Fibroblast of lung (primary cell): ENCODE data around the gene ATG14. TPM values are rescaled to one million over a fixed set of nuclear protein-coding genes. Genes with fewer than 3 reads are reported as not detected.

Experiments used
- DNase-seq, 2 donors: peaks; one replicate each; pipeline versions ENCODE4 v3.0.0 to v3.0.0-alpha.2; 2010; ENCODE audit warnings: low read depth in 2 of 2
- H2AFZ ChIP-seq: 2 replicates; pipeline ENCODE4 v1.5.1; 2012; ENCODE audit warnings: low read length, control low read depth, inconsistent platforms
- H3K27ac ChIP-seq: 2 replicates; pipeline ENCODE4 v1.5.1; 2011; ENCODE audit warnings: low read length, control low read depth; ENCODE audit not compliant: insufficient read depth
- H3K27me3 ChIP-seq: 2 replicates; pipeline ENCODE4 v1.5.1; 2011; ENCODE audit warnings: mild to moderate bottlenecking, low read length; ENCODE audit not compliant: control insufficient read depth, insufficient read depth
- H3K36me3 ChIP-seq: 2 replicates; pipeline ENCODE4 v1.5.1; 2011; ENCODE audit warnings: low read length; ENCODE audit not compliant: control insufficient read depth, insufficient read depth
- H3K4me1 ChIP-seq: 2 replicates; pipeline ENCODE4 v1.5.1; 2011; ENCODE audit warnings: low read length; ENCODE audit not compliant: control insufficient read depth, insufficient read depth; ENCODE audit errors: extremely low read depth
- H3K4me2 ChIP-seq: 2 replicates; pipeline ENCODE4 v1.5.1; 2011; ENCODE audit warnings: low read length, control low read depth; ENCODE audit not compliant: insufficient read depth; ENCODE audit errors: extremely low read depth
- H3K4me3 ChIP-seq, 4 experiments: fragments of 200-600 bp in 1 of 4; sonication (generic) in 1 of 4; replicated peaks in 1 of 4; 2 replicates each; pipeline ENCODE4 v1.5.1; 2011 to 2016; ENCODE audit warnings: low read length in 4 of 4, low read depth in 3 of 4, mild to moderate bottlenecking in 3 of 4, control low read depth in 2 of 4, inconsistent platforms in 1 of 4, mixed read lengths in 1 of 4; ENCODE audit not compliant: insufficient read depth in 1 of 4; ENCODE audit errors: control extremely low read depth in 1 of 4
- H3K79me2 ChIP-seq: 2 replicates; pipeline ENCODE4 v1.5.1; 2012; ENCODE audit warnings: mild to moderate bottlenecking, low read length, inconsistent platforms; ENCODE audit not compliant: control insufficient read depth, insufficient read depth
- H3K9ac ChIP-seq: 2 replicates; pipeline ENCODE4 v1.5.1; 2011; ENCODE audit warnings: mild to moderate bottlenecking, low read length, control low read depth; ENCODE audit not compliant: insufficient read depth
- H3K9me3 ChIP-seq: 2 replicates; pipeline ENCODE4 v1.5.1; 2012; ENCODE audit warnings: low read depth, low read length; ENCODE audit not compliant: control insufficient read depth, insufficient read depth
- H4K20me1 ChIP-seq: 2 replicates; pipeline ENCODE4 v1.5.1; 2011; ENCODE audit warnings: low read length; ENCODE audit not compliant: control insufficient read depth, insufficient read depth; ENCODE audit errors: extremely low read depth
- EZH2 ChIP-seq: IDR thresholded peaks from 2 replicates; pipeline ENCODE4 v1.5.1; 2012; ENCODE audit warnings: low read length, control low read depth, mild to moderate bottlenecking; ENCODE audit errors: missing control alignments
- polyA plus RNA-seq, 2 donors: library from polyadenylated mRNA; depleted of rRNA in 1 of 2; stranded (reverse) in 1 of 2; unstranded in 1 of 2; fragments of >200 nt; gene quantifications; 2 replicates each; pipeline ENCODE4 v1.2.1, GENCODE V29; 2011 to 2012; ENCODE audit warnings: missing spikeins in 1 of 2
- total RNA-seq: library from RNA; depleted of rRNA; stranded (reverse); fragments of >200 nt; gene quantifications from 2 replicates; pipeline ENCODE4 v1.2.1, GENCODE V29; 2014
- TF ChIP-seq, protein P1 (sequence below), 2 donors: IDR thresholded peaks in 1 of 2; conservative IDR thresholded peaks in 1 of 2; 1 replicate in 1 of 2; 2 replicates in 1 of 2; pipeline ENCODE4 v1.5.1; 2011 to 2012; ENCODE audit warnings: low read length in 2 of 2, control low read depth in 1 of 2, inconsistent platforms in 1 of 2, low read depth in 1 of 2, mild to moderate bottlenecking in 1 of 2

ATG14 gene
- total and polyA plus RNA-seq, 2 donors (not counting 1 experiment from before 2014, with no cell fraction given) = 9.9 to 21.6 TPM

- no peak overlapping the region for H3K27ac ChIP-seq
- H2AFZ ChIP-seq = no peak overlapping the region
- H3K4me2 ChIP-seq = no peak overlapping the region
- TF ChIP-seq, protein P1, sequence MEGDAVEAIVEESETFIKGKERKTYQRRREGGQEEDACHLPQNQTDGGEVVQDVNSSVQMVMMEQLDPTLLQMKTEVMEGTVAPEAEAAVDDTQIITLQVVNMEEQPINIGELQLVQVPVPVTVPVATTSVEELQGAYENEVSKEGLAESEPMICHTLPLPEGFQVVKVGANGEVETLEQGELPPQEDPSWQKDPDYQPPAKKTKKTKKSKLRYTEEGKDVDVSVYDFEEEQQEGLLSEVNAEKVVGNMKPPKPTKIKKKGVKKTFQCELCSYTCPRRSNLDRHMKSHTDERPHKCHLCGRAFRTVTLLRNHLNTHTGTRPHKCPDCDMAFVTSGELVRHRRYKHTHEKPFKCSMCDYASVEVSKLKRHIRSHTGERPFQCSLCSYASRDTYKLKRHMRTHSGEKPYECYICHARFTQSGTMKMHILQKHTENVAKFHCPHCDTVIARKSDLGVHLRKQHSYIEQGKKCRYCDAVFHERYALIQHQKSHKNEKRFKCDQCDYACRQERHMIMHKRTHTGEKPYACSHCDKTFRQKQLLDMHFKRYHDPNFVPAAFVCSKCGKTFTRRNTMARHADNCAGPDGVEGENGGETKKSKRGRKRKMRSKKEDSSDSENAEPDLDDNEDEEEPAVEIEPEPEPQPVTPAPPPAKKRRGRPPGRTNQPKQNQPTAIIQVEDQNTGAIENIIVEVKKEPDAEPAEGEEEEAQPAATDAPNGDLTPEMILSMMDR (conservative IDR thresholded peaks at IDR 0.05 in 1 of 2, IDR thresholded peaks at IDR 0.05 in 1 of 2; ENCODE audit: low read depth in 1 of 2, low read length in 2 of 2) = no peak
- TF ChIP-seq EZH2 = no peak
- no peaks in the 10 kb centered on the region for H3K27me3 ChIP-seq
- H4K20me1 ChIP-seq = no peaks in the 10 kb centered on the region
- no peak for DNase-seq
- peaks cover 13% of the 10 kb centered on the region for H3K79me2 ChIP-seq
- H3K4me3 ChIP-seq = no peak overlapping the region
- no peaks in the 10 kb centered on the region for H3K9me3 ChIP-seq
- H3K4me1 ChIP-seq = peaks cover 6% of the 10 kb centered on the region
- H3K9ac ChIP-seq = no peak overlapping the region
- no peaks in the 10 kb centered on the region for H3K36me3 ChIP-seq
Measured at GRCh38 chr14:55336691-55337090, 74.9 kb downstream of the ATG14 start.

DNA sequence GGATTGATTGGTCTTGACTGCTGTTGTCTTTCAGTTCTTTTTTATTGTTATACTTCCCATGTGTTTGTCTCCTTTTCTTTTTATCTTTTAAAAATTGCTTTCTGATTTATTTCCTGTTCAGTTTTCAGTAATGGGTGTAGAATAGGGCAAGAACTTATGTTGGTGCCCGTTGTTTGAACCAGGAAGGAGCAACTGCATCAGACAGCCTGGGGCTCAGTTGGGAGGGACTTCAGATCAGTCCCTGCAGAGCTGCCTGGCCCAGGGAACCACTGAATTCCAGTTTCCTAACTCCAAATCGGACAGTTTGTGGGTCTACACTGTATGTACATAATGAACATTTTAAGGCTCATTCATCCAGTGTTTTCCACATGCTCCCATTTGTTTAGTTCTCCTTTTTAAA lies 75.5 kb downstream of the ATG14 start:
- Histone ChIP-seq H3K9me3 (no peaks in the 10 kb centered on the region), H4K20me1 (no peaks in the 10 kb centered on the region), H3K4me1 (peaks cover 6% of the 10 kb centered on the region), H3K4me3 (no peak overlapping the region), H3K27ac (no peak overlapping the region), H3K9ac (no peak overlapping the region), H3K4me2 (no peak overlapping the region), H3K27me3 (no peaks in the 10 kb centered on the region), H3K36me3 (no peaks in the 10 kb centered on the region), H3K79me2 (peaks cover 13% of the 10 kb centered on the region), H2AFZ (no peak overlapping the region)
- TF ChIP-seq, protein P1 (conservative IDR thresholded peaks at IDR 0.05 in 1 of 2, IDR thresholded peaks at IDR 0.05 in 1 of 2; ENCODE audit: low read depth in 1 of 2, low read length in 2 of 2) = no peak
- no peak for DNase-seq

- Histone ChIP-seq H3K4me2 (peak overlapping the region; percentile 56), H3K27me3 (no peaks in the 10 kb centered on the region), H2AFZ (no peak overlapping the region), H3K79me2 (peaks cover 15% of the 10 kb centered on the region), H3K4me1 (peaks cover 6% of the 10 kb centered on the region), H3K36me3 (no peaks in the 10 kb centered on the region), H3K4me3 (no peak overlapping the region), H3K9ac (no peak overlapping the region), H3K9me3 (no peaks in the 10 kb centered on the region), H3K27ac (no peak overlapping the region), H4K20me1 (no peaks in the 10 kb centered on the region)
- peak; percentile 47 for DNase-seq
- TF ChIP-seq, protein P1 (conservative IDR thresholded peaks at IDR 0.05 in 1 of 2, IDR thresholded peaks at IDR 0.05 in 1 of 2; ENCODE audit: low read depth in 1 of 2, low read length in 2 of 2) = no peak
- TF ChIP-seq EZH2 = no peak
Measured at GRCh38 chr14:55333711-55334485, 77.7 kb downstream of the ATG14 start.
